ENCODE results near the gene GRM4.

Gene GRM4

DNA sequence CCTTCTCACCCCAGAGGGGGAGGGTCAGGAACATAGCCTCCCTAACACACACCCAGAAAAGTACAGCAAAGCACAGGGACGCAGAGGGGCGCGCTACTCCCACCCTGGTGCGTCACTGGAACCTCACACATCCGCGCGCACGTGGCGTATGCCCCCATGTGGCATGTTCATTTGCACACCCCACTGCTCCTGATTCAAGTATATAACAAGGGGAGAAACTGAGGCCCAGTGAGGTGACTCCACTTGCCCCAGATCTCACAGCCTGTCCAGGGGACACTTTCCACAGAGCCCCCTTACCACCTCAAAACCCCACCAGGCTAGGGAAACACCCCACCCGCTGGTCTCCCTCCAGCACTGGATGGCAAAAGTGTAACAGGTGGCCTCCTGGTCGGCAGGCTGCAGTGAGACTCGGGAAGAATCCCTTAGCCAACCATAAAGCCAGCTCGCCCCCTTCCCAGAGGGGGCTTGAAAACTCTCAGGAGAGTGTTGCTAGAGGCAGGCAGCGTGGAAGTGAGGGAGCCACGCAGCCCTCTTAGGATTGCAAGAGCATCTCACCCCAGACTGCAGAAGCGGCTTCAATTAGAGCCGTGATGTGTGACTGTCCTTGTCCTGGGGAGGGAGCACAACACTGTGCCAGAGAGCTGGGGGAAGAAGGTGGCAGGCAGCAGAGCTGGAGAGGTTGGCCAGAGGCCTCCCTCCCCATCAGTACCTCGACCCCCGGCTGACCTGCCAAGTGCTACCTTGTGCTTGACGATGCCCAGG is at the start of gene GRM4:
GRM4 (minus strand) TSS at position 67 of the 762 bp plus-strand sequence. CDS start 12,591 bp downstream, outside the sequence.
- TF ChIP-seq, protein P1, sequence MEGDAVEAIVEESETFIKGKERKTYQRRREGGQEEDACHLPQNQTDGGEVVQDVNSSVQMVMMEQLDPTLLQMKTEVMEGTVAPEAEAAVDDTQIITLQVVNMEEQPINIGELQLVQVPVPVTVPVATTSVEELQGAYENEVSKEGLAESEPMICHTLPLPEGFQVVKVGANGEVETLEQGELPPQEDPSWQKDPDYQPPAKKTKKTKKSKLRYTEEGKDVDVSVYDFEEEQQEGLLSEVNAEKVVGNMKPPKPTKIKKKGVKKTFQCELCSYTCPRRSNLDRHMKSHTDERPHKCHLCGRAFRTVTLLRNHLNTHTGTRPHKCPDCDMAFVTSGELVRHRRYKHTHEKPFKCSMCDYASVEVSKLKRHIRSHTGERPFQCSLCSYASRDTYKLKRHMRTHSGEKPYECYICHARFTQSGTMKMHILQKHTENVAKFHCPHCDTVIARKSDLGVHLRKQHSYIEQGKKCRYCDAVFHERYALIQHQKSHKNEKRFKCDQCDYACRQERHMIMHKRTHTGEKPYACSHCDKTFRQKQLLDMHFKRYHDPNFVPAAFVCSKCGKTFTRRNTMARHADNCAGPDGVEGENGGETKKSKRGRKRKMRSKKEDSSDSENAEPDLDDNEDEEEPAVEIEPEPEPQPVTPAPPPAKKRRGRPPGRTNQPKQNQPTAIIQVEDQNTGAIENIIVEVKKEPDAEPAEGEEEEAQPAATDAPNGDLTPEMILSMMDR (IDR thresholded peaks at IDR 0.05; ENCODE audit: insufficient read depth, low read length, poor library complexity, severe bottlenecking) = no peak
- no peak for TF ChIP-seq EZH2phosphoT487 (conservative IDR thresholded peaks at IDR 0.05; ENCODE audit: low read length)
- Histone ChIP-seq H3K9ac (ENCODE audit: low read length) (no peak within 1 kb of the TSS), H3K4me3 (ENCODE audit: insufficient read depth, low read length, poor library complexity, severe bottlenecking) (no peak within 1 kb of the TSS), H3F3A (ENCODE audit: insufficient read depth) (no peaks in the 10 kb centered on the region), H3K4me2 (ENCODE audit: low read depth, low read length, poor library complexity, severe bottlenecking) (no peak within 1 kb of the TSS), H4K20me1 (ENCODE audit: low read depth, low read length) (no peaks in the 10 kb centered on the region), H3K27ac (ENCODE audit: low read depth, low read length) (no peak within 1 kb of the TSS), H2AFZ (ENCODE audit: low read depth, low read length, severe bottlenecking) (no peak within 1 kb of the TSS), H3K9me3 (ENCODE audit: insufficient read depth, low read length) (no peaks in the 10 kb centered on the region), H3K79me2 (ENCODE audit: insufficient read depth, low read length) (no peaks in the 10 kb centered on the region), H3K27me3 (ENCODE audit: low read length) (no peaks in the 10 kb centered on the region), H3K36me3 (ENCODE audit: low read length) (no peaks in the 10 kb centered on the region), H3K9me2 (replicated peaks; ENCODE audit: insufficient read depth, low read length) (no peaks in the 10 kb centered on the region)

DNA sequence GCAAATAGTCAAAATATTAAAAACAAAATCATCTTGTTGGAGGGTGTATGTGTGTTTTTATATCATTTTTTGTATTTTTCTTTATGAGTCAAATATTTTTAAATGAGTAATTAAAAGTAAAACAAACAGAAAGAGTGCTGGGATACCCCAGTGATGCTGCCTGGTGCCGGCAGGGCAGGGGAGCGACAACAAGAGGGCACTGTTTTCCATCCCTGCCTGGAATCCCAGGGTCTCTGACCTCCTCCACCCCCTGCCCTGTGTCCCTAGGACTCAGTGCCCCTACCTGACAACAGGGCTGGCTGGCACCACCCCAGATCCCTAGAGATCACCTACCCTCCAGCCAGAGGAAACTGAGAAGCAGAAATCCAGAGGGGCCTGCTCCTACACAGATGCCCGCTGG is 48.9 kb upstream of the GRM4 start:
- Histone ChIP-seq H3K9me3 (ENCODE audit: insufficient read depth, low read length) (no peaks in the 10 kb centered on the region), H2AFZ (ENCODE audit: low read depth, low read length, severe bottlenecking) (no peak overlapping the region), H3K27me3 (ENCODE audit: low read length) (no peaks in the 10 kb centered on the region), H3F3A (ENCODE audit: insufficient read depth) (peaks cover 9% of the 10 kb centered on the region; the same call in 1 of the 2 replicates), H3K9me2 (replicated peaks; ENCODE audit: insufficient read depth, low read length) (no peaks in the 10 kb centered on the region), H3K4me2 (ENCODE audit: low read depth, low read length, poor library complexity, severe bottlenecking) (no peak overlapping the region), H4K20me1 (ENCODE audit: low read depth, low read length) (no peaks in the 10 kb centered on the region), H3K36me3 (ENCODE audit: low read length) (no peaks in the 10 kb centered on the region), H3K4me3 (ENCODE audit: insufficient read depth, low read length, poor library complexity, severe bottlenecking) (no peak overlapping the region), H3K79me2 (ENCODE audit: insufficient read depth, low read length) (no peaks in the 10 kb centered on the region), H3K9ac (ENCODE audit: low read length) (no peak overlapping the region), H3K27ac (ENCODE audit: low read depth, low read length) (no peak overlapping the region)
- TF ChIP-seq, protein P1 (IDR thresholded peaks at IDR 0.05; ENCODE audit: insufficient read depth, low read length, poor library complexity, severe bottlenecking) = no peak
- TF ChIP-seq EZH2phosphoT487 (conservative IDR thresholded peaks at IDR 0.05; ENCODE audit: low read length) = no peak

DNA sequence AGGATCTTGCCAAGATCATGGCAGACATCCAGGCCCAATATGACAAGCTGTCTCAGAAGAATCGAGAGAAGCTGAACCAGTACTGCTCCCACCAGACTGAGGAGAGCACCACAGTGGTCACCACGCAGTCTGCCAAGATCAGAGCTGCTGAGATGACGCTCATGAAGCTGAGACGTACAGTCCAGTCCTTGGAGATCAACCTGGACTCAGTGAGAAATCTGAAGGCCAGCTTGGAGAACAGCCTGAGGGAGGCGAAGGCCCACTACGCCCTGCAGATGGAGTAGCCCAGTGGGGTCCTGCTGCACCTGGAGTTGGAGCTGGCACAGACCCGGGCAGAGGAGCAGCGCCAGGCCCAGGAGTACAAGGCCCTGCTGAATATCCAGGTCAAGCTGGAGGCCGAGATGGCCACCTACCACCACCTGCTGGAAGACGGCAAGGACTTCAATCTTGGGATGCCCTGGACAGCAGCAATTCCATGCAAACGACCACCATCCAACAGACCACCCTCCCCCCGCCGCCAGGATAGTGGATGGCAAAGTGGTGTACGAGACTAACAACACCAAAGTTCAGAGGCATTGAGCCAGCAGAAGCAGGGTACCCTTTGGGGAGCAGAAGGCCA is 44.7 kb upstream of the GRM4 start:
- Histone ChIP-seq H3K79me2 (ENCODE audit: insufficient read depth, low read length) (no peaks in the 10 kb centered on the region), H3K9me3 (ENCODE audit: insufficient read depth, low read length) (no peaks in the 10 kb centered on the region), H3K4me2 (ENCODE audit: low read depth, low read length, poor library complexity, severe bottlenecking) (no peak overlapping the region), H3F3A (ENCODE audit: insufficient read depth) (no peaks in the 10 kb centered on the region; the same call in 1 of the 2 replicates), H3K9ac (ENCODE audit: low read length) (no peak overlapping the region), H3K27ac (ENCODE audit: low read depth, low read length) (no peak overlapping the region), H3K36me3 (ENCODE audit: low read length) (no peaks in the 10 kb centered on the region), H3K4me3 (ENCODE audit: insufficient read depth, low read length, poor library complexity, severe bottlenecking) (no peak overlapping the region), H3K9me2 (replicated peaks; ENCODE audit: insufficient read depth, low read length) (no peaks in the 10 kb centered on the region), H4K20me1 (ENCODE audit: low read depth, low read length) (no peaks in the 10 kb centered on the region), H3K27me3 (ENCODE audit: low read length) (no peaks in the 10 kb centered on the region), H2AFZ (ENCODE audit: low read depth, low read length, severe bottlenecking) (no peak overlapping the region)
- TF ChIP-seq EZH2phosphoT487 (conservative IDR thresholded peaks at IDR 0.05; ENCODE audit: low read length) = no peak
- TF ChIP-seq, protein P1 (IDR thresholded peaks at IDR 0.05; ENCODE audit: insufficient read depth, low read length, poor library complexity, severe bottlenecking) = no peak

Measured in SU-DHL-6 (cell line).